Pulmonary artery endothelial cell (primary cell): Measurements from ENCODE around the gene CDC42BPA. TPM values are rescaled to one million over a fixed set of nuclear protein-coding genes. Genes with fewer than 3 reads are reported as not detected.
"Not testable (repeated sequence)": the region's sequence is repeated elsewhere in the genome, so short reads cannot be mapped to it uniquely, and the experiment has no call there.

Experiments
- DNase-seq: peaks from one replicate; pipeline ENCODE4 v3.0.0-alpha.2; 2011; ENCODE audit warnings: low read depth, low spot score
- total RNA-seq: library from RNA; depleted of rRNA; stranded (reverse); fragments of >200 nt; gene quantifications from 2 replicates; pipeline ENCODE4 v1.2.3, GENCODE V29; 2014

Gene CDC42BPA
- 67.7 and 77.5 TPM in 2 replicates for total RNA-seq

GRCh38 chr1:227318016-227318852, at the start of gene CDC42BPA:
Gene CDC42BPA, minus strand, starts transcription at chr1:227318492. Its CDS starts 1,310 bp downstream, at chr1:227317182.
- peak; percentile 79 for DNase-seq

DNA sequence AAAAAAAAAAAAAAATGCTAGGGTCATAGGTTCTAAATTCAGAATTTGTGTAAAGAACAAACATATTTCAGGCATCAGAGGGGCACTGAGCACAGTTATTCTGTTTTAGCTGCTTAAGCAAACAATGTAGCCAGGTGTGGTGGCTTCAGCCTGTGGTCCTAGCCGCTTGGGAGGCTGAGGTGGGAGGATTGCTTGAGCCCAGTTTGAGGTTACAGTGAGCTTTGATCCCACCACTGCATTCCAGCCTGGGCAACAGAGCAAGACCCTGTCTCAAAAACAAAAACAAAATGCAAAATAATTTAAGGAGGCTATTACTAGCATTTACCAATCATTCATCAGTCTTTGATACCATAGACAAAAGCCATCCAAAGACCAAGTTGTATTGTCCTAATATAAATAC, 49.7 kb upstream of the CDC42BPA start:
- no peak for DNase-seq

- DNase-seq = no peak
These were observed 47.5 kb upstream of the CDC42BPA start for GRCh38 chr1:227365473-227366431.

DNA sequence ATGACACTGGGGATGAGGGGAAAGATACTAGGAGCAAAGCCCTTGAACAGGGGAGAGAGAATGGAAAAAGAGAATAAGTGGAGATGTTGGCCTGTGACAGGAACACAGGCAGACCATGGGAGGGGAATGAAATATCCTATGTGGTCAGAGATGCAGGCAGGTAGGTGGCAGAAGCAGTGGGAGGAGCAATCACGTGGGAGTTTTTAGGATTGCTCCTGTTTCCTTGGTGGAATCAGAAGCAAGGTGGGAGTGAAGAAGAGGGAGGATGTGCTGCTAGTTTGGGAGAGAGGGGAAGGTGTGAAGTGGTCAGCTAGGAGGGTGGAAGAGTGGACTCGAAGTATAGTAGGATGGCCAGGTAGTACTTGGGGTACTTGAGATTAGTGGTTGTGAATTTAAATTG, 46.4 kb upstream of the CDC42BPA start:
- DNase-seq = no peak

DNA sequence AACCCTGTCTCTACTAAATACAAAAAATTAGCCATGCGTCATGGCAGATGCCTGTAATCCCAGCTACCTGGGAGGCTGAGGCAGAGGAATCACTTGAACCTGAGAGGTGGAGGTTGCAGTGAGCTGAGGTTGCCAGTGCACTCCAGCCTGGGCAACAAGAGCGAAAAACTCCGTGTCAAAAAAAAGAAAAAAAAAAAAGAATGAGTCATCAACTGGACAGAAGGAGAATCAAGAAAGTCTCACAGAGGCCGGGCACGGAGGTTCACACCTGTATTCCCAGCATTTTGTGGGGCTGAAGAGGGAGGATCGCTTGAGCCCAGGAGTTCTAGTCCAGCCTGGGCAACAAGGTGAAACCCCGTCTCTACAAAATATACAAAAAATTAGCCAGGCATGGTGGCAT, 45.5 kb upstream of the CDC42BPA start:
- DNase-seq = no peak

DNA sequence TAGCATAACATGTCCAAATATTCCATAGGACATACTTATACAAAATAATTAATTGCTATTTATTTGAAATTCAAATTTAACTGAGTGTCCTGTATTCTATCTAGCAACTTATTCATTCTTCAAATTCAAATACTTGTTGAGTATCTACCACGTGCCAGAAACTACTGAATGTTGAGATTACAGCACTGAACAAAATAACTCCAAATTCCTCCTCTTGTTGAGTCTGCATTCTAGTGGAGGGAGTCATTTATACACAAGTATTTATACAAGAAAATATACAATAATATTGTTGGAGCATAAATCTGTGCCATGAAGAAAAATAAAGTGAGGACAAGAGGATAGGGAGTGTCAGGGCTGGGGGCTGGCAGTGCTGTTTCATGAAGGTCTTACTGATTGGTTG, 43.7 kb upstream of the CDC42BPA start:
- DNase-seq = no peak

DNA sequence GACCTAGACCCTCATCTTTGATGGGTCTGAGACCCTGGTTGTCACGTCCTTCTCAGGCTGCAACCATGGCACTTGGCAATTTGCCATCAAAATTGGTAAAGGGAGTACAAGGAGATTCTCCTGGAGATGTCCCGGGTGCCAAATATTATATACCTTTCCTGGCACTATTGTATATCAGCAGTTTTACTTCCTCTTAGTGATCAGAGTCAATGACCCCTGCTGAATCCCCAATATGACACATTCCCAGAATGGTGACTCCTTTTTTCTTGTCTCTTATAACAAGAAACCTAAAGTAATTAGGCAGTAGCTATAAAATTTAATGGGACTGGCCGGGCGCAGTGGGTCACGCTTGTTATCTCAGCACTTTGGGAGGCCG, 39.6 kb upstream of the CDC42BPA start:
- no peak for DNase-seq

- peak; percentile 95 for DNase-seq
These were observed 39.1 kb upstream of the CDC42BPA start for GRCh38 chr1:227357171-227357926.

GRCh38 chr1:227356620-227357146, 38.4 kb upstream of the CDC42BPA start:
- DNase-seq = no peak

- DNase-seq = no peak
These were observed 37.4 kb upstream of the CDC42BPA start for GRCh38 chr1:227355542-227356245.

- no peak for DNase-seq
These were observed 34.9 kb upstream of the CDC42BPA start for GRCh38 chr1:227353186-227353585.

DNA sequence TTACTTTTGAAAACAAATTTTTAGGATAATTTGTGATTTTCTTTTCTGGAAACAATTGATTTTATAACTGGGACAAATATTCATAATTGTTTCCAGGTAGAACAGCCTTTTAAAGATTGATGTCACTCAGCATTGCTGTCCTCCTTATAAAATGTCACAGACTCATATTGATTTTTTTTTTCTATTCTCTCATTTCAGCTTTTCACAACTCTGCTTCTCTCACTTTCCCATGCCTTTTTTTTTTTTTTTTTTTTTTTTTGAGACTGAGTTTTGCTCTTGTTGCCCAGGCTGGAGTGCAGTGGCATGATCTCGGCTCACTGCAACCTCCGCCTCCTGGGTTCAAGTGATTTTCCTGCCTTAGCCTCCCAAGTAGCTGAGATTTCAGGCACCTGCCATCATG, 33.9 kb upstream of the CDC42BPA start:
- DNase-seq = not testable (repeated sequence)

DNA sequence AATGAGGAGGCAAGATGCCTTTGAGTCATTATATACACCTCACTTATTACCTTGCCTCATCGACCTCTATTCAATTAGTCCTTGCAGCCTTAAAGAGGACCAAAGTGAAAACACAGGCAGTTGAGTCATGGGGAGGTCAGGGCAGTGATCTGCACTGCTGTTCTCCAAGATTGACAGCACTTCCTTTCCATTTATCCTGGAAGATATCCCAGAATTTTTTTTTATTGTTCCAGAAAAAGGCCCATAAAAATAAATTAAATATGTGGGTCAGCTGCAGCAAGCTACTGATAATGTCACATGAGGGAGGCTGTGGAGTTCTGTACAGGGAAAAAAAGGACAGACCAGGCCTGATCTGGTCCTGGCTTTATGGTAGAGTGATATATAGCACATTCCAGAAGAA, 33.2 kb upstream of the CDC42BPA start:
- peak; percentile 63 for DNase-seq

- no peak for DNase-seq
These were observed 31.7 kb upstream of the CDC42BPA start for GRCh38 chr1:227349967-227350366.

DNA sequence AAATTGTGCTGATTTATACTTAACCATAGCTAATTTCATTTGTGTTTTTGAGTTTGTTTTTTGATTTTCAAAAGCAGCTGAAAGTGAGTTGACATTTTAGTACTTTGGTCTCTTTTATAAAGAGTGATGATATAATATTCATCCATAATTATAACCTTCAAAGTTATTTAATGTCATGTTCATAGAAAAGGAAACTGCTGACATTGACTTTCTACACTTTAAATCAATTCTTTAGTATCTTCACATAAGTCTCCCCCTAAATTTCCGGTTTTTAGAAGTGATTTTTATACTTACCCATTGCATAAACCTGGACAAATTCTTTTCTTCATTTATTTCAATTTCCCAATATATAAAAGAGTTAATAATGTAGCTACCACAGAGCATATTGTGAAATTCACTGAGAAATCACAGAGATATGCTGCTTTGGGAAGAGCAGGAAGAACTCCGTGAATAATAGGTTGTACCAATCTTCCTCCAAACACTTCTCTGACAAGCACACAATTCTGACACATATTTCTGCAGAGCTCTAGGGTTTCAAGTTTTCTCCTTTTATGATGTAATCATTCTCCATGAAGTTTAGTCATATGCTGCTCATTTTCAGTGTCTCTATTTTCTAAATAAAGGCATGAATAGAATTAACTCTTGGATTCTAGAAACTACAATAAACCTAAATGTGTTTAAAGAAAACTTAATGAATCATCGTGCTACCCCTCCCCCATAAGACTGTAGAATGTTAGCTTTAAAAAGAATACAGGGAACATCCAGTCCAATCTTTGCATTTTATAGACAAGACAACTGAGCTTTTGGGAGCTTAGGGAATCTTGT, 25.6 kb upstream of the CDC42BPA start:
- no peak for DNase-seq

- no peak for DNase-seq
These were observed 24.9 kb upstream of the CDC42BPA start for GRCh38 chr1:227343206-227343605.

- DNase-seq = no peak
These were observed 24.0 kb upstream of the CDC42BPA start for GRCh38 chr1:227342075-227342829.

- not testable (repeated sequence) for DNase-seq
These were observed 17.8 kb upstream of the CDC42BPA start for GRCh38 chr1:227336136-227336535.
